ENCODE measurements around the gene RPS15. TPM values are rescaled to one million over a fixed set of nuclear protein-coding genes. Genes with fewer than 3 reads are reported as not detected.

RPS15 gene
- total RNA-seq, 4 donors from 2014 or later: 1,802 to 3,909 (median 2,793) TPM

DNA sequence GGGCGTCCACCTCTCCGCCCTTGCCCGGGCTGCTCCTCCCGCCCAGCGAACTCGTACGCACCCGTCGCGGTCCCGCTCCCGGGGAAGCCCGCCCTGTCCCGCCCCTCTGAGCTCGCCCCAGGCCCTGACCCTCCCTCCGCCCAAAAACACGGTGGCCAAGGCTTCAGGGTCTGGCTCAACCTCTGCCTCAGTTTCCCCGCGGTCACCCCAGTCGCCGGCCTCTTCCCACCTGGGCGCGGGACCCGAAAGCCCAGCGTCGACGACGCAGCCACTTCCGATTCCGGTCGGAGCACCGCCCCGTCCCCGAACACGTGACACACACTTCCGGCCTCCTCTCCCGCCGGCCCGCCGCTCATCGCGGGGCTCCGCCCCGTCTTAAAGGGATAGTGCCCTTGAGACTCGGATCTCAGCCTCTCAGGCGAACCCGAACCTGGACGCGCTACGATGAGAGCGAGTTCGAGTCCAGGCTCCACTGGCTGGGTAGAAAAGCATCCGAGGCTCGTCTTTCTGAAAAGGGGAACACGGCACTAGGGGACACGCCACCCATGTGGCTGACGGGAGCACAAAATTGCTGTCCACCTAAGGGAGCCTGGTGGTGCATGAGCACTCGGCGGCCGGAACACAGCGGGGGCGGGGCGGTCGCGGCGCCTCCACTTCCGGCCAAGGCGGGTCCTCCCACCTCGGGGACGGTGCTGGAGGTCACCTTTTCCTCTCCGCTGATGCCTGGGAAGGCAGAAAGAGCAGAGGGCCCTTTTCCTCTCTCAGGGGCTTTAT is 40.9 kb downstream of the RPS15 start, which contains the start of gene C19orf25:
Gene C19orf25 (minus strand): TSS at position 282 of the 774 bp plus-strand sequence. CDS start 312 bp downstream, outside the sequence.
- peaks cover 27% of the 10 kb centered on the region for H3K4me1 ChIP-seq
- H3K27me3 ChIP-seq: peaks cover 1% of the 10 kb centered on the region
- peaks cover 9% of the 10 kb centered on the region for H3K36me3 ChIP-seq
- peak within 1 kb of the TSS; percentile 70 for H3K27ac ChIP-seq
- peak; percentile 96 for DNase-seq (ENCODE audit: low spot score in 2 of 2)
- WGBS: 8% methylated on average over 6 of the region's 71 CpGs
- TF ChIP-seq EP300 (IDR thresholded peaks at IDR 0.05) (no peak), POLR2AphosphoS5 (IDR thresholded peaks at IDR 0.05) (peak in 2 of 3 donors; percentile 35 to 71), POLR2A (IDR thresholded peaks at IDR 0.05) (peak in 1 of 2 donors; percentile 55)
- peak within 1 kb of the TSS; percentile 92 for H3K4me3 ChIP-seq
- H3K9me3 ChIP-seq: no peaks in the 10 kb centered on the region

DNA sequence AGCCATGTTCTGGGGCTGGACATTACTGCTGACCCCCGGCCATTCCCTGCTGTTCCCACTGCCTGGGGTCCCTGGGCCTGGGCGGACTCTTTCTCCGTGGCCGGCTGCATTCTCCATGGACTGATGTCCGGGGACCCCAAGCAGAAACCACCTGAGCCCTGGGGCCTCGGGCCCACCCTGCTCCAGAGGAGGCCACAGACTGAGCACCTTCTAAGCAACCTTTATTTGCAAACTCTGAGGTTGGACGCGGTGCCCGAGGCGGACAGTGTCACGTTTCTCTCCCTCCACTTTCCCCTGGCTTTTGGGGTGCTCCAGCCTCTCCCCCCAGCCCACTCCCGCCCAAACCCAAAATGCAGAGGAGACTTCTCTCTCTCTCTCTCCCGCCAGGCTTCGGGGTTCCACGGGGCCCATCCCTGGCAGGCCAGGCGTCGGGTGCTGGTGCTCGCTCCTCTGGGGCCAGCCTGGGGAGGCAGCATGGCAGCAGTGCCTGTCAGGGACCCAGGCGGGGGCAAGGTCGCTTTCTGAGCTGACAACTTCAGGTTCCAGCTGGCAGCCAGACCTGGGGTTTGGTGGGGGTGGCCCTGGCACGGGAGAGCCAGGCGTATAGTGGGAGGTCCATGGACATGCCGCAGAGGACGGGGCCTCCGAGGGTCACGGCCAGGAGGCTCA is 43.2 kb downstream of the RPS15 start:
- Histone ChIP-seq H3K4me3 (no peak overlapping the region), H3K4me1 (peaks cover 24% of the 10 kb centered on the region), H3K9me3 (no peaks in the 10 kb centered on the region), H3K27ac (no peak overlapping the region), H3K27me3 (no peaks in the 10 kb centered on the region), H3K36me3 (no peaks in the 10 kb centered on the region)
- peak in 1 of 2 donors; percentile 54 for DNase-seq (ENCODE audit: low spot score in 2 of 2)
- 80% methylated on average over 3 of the region's 26 CpGs for WGBS
- no peak for TF ChIP-seq POLR2A (IDR thresholded peaks at IDR 0.05)
- TF ChIP-seq, protein P1, sequence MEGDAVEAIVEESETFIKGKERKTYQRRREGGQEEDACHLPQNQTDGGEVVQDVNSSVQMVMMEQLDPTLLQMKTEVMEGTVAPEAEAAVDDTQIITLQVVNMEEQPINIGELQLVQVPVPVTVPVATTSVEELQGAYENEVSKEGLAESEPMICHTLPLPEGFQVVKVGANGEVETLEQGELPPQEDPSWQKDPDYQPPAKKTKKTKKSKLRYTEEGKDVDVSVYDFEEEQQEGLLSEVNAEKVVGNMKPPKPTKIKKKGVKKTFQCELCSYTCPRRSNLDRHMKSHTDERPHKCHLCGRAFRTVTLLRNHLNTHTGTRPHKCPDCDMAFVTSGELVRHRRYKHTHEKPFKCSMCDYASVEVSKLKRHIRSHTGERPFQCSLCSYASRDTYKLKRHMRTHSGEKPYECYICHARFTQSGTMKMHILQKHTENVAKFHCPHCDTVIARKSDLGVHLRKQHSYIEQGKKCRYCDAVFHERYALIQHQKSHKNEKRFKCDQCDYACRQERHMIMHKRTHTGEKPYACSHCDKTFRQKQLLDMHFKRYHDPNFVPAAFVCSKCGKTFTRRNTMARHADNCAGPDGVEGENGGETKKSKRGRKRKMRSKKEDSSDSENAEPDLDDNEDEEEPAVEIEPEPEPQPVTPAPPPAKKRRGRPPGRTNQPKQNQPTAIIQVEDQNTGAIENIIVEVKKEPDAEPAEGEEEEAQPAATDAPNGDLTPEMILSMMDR (IDR thresholded peaks at IDR 0.05): no peak
- TF ChIP-seq EP300 (IDR thresholded peaks at IDR 0.05): no peak
- TF ChIP-seq POLR2AphosphoS5 (IDR thresholded peaks at IDR 0.05): no peak

DNA sequence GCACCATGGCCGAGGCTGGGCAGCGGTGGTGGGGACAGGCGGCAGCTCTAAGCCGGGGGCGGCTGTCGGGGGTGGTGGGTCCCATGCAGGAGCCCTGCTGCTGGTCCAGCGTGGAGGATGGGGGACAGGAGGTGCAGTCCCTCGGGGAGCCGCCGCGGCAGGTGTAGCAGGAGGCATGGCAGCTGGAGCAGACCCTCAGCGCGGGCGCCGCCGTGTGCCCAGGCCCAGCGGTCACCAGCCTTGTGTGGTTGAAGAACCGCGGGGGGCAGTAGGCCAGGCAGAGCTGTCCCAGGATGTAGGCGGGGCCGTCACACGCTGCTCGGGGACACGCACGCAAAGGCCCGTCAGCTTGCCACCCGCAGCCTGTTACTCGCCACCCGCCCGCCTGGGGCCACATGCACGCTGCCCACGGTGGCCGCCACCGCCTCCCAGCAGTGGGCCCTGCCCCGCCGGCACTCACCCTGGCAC is 43.7 kb downstream of the RPS15 start:
- H3K4me1 ChIP-seq: peaks cover 24% of the 10 kb centered on the region
- TF ChIP-seq POLR2AphosphoS5 (IDR thresholded peaks at IDR 0.05): no peak
- TF ChIP-seq, protein P1 (IDR thresholded peaks at IDR 0.05): no peak
- TF ChIP-seq EP300 (IDR thresholded peaks at IDR 0.05): no peak
- no peak for TF ChIP-seq POLR2A (IDR thresholded peaks at IDR 0.05)
- H3K36me3 ChIP-seq: no peaks in the 10 kb centered on the region
- 94% methylated on average over 11 of the region's 36 CpGs for WGBS
- H3K4me3 ChIP-seq: no peak overlapping the region
- H3K9me3 ChIP-seq: no peaks in the 10 kb centered on the region
- no peaks in the 10 kb centered on the region for H3K27me3 ChIP-seq
- no peak overlapping the region for H3K27ac ChIP-seq
- DNase-seq (ENCODE audit: low spot score in 2 of 2): peak in 1 of 2 donors; percentile 62

DNA sequence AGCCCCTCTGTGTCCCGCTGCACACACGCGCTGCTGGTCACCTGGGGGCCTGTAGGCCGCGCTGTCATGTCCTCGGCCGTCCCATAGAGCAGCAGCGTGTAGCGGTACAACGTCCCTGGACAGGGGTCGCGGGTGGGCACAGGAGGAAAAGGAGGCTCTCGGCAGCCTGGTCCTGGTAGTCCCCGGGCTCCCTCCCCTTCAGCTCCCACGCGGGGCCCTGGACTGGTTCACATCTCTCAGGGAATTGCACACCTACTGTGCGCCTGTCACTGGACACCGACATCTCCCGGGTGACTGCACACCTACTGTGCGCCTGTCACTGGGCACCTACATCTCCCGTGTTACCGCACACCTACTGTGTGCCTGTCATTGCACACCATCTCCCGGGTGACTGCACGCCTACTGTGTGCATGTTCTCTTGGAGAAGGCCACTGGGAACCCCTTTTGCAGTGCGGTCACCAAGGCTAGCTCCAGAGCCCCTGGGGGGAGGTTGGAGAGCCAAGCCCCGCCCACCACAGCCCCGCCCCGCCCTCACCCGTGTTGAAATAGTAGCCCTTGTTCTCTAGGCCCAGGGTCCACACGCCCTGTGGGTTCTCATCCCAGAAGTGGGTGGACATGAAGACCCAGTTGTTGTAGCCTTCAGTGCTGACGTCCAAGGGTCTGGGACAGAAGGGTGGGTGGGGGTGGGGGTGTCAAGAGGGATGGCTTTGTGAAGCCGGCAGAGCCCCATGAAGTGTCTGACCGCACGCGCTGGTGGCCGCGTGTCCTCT is 44.4 kb downstream of the RPS15 start:
- DNase-seq (ENCODE audit: low spot score in 2 of 2): peak in 1 of 2 donors; percentile 56
- Histone ChIP-seq H3K9me3 (no peaks in the 10 kb centered on the region), H3K4me1 (peaks cover 20% of the 10 kb centered on the region), H3K4me3 (no peak overlapping the region), H3K27ac (no peak overlapping the region), H3K36me3 (no peaks in the 10 kb centered on the region), H3K27me3 (no peaks in the 10 kb centered on the region)
- WGBS: 91% methylated on average over 11 of the region's 37 CpGs
- TF ChIP-seq POLR2AphosphoS5 (IDR thresholded peaks at IDR 0.05): no peak
- no peak for TF ChIP-seq EP300 (IDR thresholded peaks at IDR 0.05)
- TF ChIP-seq POLR2A (IDR thresholded peaks at IDR 0.05): no peak
- TF ChIP-seq, protein P1 (IDR thresholded peaks at IDR 0.05): no peak

DNA sequence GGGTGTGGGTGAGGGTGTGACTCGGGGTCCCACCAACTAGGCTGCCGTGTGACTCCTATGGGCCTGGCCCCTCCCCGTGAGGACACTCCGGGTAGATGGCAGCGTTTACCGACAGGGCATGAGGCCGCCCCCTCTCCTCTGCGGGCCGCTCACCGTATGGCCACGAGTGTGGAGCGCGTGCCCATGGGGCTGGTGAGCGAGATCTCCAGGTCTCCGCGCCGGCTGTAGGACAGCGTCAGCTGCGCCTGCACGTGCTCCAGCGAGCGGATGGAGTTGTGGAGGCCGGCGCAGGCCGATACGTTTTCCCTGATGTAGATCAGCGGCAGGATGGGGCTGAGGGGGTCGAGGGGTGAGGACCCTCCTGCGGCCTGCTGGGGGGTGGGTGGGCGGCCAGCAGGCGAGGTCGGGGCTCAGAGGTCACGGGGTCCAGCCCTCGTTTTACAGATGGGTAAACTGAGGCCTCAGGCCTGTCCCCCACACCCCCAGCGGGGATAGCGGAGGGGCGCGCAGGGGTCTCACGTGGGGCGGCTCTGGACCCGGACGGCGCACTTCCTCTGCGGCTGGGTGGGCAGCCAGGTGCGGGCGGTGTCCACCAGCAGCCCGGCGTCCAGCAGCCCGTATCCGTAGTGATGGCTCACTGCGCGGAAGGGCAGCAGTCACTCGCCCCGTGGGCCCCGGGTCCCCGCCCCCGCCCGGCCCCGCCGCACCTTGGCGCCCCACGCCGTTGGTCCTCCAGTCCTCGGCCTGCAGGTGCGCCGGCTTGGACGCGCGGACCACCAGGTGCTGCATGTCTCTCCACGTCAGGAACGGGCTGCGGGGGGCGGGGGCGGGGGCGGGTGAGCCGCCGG is 45.2 kb downstream of the RPS15 start:
- peak in 1 of 2 donors; percentile 61 for DNase-seq (ENCODE audit: low spot score in 2 of 2)
- no peak for TF ChIP-seq POLR2AphosphoS5 (IDR thresholded peaks at IDR 0.05)
- no peak for TF ChIP-seq EP300 (IDR thresholded peaks at IDR 0.05)
- no peak for TF ChIP-seq POLR2A (IDR thresholded peaks at IDR 0.05)
- TF ChIP-seq, protein P1 (IDR thresholded peaks at IDR 0.05): no peak
- Histone ChIP-seq H3K27ac (no peak overlapping the region), H3K27me3 (no peaks in the 10 kb centered on the region), H3K4me3 (no peak overlapping the region), H3K4me1 (peaks cover 11% of the 10 kb centered on the region), H3K36me3 (no peaks in the 10 kb centered on the region), H3K9me3 (no peaks in the 10 kb centered on the region)
- 87% methylated on average over 40 of the region's 77 CpGs for WGBS
